ENCODE results near the gene WWOX.
"Not testable (repeated sequence)": the region's sequence is repeated elsewhere in the genome, so short reads cannot be mapped to it uniquely, and the experiment has no call there.

WWOX gene

DNA sequence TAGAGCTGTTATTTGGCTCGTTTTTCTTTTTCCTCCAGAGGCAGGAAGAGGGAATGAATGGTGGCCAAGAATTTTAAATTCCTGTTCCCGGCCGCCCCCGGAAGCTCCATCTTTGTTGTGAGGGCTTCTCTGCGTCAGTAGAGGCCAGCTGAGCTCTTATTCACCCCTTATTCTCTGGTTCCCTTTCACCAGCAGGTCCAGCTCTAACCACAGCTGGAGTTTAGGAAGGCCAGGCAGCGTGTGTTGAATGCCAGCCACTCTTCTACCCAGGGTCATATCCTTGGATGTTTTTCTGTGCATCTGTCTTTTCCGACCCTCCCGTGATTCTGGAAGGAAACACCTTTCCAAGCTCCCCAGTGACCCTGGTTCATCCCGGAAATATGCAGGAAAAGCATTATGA, 570.5 kb downstream of the WWOX start:
- no peak for DNase-seq

DNA sequence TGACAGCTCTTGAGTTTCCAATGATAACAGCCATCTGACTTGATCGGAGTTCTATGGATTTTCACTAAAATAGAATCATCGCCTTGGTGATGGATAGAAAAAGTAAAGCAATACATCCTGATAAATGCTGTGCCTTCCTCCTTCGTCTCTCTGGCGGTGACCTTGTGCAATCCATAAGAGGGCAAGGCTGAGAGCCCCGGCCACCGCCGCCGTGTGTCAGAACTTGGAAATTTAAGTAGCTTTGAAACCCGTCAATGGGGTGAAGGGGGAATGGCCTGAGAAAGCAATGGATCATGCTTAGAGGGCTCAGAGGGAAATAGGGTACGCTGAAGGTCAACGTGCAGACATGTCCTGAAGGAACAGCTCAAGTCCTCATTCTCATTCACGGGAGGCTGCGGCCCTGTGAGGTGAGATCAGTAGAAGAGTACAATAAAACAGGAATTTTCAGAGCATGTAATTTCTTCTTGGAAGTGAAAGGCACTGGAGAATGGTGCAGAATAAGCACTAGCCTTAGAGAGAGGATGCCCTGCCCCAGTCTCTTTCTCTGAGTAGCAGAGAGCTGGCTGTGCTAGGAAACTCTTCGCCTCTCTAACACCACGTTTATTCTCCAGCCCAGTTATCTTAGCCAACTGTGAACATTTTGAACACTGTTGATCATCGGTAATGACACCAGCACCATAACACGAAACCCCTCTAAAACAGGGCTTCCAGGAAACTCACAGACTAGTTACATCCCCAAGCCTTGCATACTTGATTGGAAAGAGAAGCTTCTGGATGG, 573.5 kb downstream of the WWOX start:
- no peak for DNase-seq

DNA sequence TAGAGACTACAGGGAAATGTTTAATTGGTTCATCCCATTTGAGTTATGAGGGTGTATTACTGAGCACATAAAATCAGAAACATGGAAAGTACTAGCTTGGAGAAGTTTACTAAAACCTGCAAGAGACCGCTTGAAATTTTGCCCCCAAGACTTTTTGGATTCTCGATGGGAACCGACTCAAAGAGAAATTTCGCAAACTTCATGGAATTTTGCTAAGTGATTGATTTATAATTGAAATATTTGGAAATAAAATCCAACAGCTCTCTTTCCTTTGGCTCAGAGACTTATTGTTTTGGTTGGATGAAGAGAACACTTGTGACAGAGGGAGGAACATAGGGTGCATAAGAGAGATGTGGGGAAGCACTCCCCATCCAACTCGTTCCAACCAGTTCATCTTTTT, 574.4 kb downstream of the WWOX start:
- no peak for DNase-seq

DNA sequence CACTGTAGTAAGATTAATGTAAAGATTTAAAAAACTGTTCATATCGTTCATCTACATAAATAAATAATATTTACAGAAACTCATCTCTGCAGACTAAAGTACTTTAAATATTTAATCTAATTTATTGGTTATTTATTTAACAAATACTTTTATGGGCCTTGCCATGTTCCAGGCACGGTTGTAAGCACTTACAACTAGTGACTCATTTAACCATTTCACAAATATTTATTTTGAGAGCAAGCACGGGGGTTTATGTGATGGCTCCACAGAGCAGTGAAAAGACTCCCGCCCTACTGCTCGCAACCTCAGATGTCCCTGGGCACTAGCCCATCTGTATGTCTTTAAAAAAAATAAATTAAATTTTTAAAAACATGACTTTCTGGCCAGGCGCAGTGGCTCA, 575.9 kb downstream of the WWOX start:
- no peak for DNase-seq

GRCh38 chr16:78675951-78676792, 576.7 kb downstream of the WWOX start:
- no peak for DNase-seq

DNA sequence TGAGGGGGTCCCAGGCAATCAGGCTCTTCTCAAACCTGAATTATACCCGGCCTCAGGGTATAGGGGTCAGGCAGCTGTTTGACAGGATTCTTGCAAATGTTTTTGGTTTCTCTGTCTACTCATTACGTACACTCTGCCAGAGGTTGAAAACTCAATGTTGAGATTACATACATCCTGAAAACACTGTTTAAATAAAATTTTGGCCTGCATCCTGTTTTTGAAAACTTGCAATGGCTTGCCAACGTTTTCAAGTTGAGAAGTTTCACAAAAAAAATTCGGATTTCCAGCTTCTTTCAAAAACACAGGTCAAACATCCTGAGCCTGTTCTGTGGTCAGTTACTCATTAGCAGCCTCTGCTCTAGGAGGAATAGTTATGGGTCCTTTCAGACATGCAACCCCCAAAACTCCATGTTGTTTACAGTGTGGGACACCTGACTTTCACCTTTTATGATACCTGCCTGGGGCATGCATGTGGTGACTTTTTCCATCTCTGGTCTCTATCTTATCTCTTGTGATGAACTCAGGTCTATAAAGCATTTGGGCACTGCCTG, 577.8 kb downstream of the WWOX start:
- no peak for DNase-seq

- no peak for DNase-seq
Observed at GRCh38 chr16:78679546-78679945, 580.1 kb downstream of the WWOX start.

GRCh38 chr16:78681743-78682142, 582.3 kb downstream of the WWOX start:
- no peak for DNase-seq

- no peak for DNase-seq
Observed at GRCh38 chr16:78684030-78684611, 584.7 kb downstream of the WWOX start.

GRCh38 chr16:78684655-78685375, 585.4 kb downstream of the WWOX start:
- no peak for DNase-seq

DNA sequence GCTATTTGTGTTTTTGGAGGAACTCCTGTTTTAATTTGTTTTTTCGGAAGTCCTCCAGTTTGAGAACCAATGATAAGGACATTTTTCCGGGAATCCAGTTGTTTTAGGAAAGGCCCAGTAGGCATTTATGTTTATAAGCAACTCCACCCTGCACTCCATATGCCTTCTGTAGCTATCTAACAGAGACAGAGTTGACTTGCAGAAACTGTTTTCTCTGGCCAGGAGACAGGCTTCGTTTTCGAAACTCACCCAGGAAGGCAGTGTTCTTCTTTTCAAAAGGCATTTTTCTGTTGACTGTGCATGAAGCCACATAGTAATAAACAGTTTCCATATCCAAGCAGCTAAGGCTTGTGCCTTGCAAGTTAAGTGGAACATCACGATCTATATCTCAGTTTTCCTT, 587.1 kb downstream of the WWOX start:
- no peak for DNase-seq

GRCh38 chr16:78689028-78689427, 589.6 kb downstream of the WWOX start:
- DNase-seq = no peak

DNA sequence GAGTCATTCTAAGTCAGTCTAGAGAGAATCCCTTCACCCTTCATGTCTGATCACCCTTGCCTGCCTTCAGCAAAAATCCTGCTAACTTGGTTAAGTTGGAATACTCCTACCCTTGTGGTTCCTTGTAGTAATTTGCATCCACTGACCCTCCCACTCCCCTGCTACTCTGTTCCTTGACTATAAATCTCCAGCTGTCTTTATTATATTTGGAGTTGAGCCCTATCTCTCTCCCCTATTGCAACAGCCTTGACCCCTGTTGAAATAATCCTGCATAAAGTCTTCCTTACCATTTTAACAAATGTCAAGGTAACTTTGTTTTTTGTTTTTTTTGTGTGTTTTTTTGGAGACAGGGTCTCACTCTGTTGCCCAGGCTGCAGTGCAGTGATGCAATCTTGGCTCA, 590.1 kb downstream of the WWOX start:
- DNase-seq = no peak

- no peak for DNase-seq
Observed at GRCh38 chr16:78690510-78690909, 591.1 kb downstream of the WWOX start.

DNA sequence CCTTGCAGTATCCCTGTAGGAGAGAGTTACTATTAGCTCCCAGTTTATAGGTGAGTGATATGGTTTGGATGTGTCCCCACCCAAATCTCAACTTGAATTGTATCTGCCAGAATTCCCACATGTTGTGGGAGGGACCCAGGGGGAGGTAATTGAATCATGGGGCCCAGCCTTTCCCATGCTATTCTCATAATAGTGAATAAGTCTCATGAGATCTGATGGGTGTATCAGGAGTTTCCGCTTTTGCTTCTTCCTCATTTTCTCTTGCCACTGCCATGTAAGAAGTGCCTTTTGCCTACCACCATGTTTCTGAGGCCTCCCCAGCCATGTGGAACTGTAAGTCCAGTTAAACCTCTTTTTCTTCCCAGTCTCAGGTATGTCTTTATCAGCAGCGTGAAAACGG, 592.3 kb downstream of the WWOX start:
- DNase-seq = not testable (repeated sequence)

DNA sequence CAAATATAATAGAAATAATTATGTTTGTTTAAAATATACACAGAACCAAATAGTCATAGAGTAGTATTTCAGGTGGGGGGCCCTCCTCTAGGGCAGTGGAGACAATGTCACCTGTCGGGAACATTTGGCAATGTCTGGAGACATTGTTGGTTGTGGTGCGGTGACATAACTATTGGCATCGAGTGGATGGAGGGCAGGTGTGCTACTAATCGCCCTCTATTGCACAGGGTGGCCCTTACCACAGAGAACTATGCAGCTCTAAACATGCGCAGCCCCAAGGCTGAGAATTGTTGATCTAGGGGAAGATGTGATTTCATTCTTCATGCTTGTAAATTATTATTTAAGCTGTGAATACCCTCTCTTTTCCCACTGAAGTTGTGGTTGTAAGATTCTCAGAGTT, 594.0 kb downstream of the WWOX start:
- no peak for DNase-seq

DNA sequence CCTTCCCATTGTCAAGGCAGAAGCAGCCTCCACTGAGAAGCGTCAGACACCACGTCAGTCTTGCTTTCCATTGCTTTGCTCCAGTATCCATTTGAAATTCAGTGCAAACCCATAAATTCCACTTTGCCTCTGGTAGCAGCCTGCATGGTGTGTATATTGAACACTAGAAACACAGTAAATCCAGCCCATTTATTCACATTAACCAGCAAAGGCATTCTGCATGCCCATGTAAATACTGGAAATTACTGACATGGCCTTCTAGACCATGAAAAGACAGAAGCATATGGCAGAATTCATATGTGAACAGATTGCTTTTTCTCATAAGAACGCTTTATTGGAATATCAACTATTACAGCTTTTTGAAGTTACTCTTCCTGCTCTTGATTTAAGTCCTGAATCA, 595.0 kb downstream of the WWOX start:
- DNase-seq = no peak

- DNase-seq = no peak
Observed at GRCh38 chr16:78695391-78695790, 595.9 kb downstream of the WWOX start.

GRCh38 chr16:78696797-78697196, 597.3 kb downstream of the WWOX start:
- no peak for DNase-seq

GRCh38 chr16:78697426-78697825, 598.0 kb downstream of the WWOX start:
- no peak for DNase-seq

GRCh38 chr16:78703936-78704335, 604.5 kb downstream of the WWOX start:
- no peak for DNase-seq

GRCh38 chr16:78704416-78704815, 605.0 kb downstream of the WWOX start:
- DNase-seq = no peak

DNA sequence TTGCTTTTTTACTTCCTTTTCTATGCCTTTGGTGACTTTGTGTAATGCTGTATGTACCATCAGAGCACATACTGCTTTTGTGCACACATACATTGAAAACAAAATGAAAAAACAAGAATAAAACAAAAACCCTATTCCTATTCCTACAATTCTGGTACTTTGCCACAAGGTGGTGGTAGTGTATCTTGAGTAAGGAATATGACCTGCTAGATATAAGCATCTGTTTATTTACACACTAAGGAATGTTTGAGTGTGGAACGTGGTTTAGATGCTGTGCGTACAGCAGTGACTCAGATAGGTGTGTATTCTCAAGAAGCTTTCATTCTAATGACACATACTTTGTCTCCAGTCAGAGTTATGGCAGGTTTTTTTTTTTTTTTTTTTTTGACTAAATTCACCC, 606.2 kb downstream of the WWOX start:
- DNase-seq = no peak
